ENCODE results near the gene PRM1. TPM values are rescaled to one million over a fixed set of nuclear protein-coding genes. Genes with fewer than 3 reads are reported as not detected.
A peak's percentile ranks its signal among the peaks of the same experiment; 100 is the strongest.

The PRM1 gene
- total and polyA plus RNA-seq, 2 of the 13 experiments (the other 11 are each of a cell fraction or from before 2014, with no cell fraction given), result not detected

DNA sequence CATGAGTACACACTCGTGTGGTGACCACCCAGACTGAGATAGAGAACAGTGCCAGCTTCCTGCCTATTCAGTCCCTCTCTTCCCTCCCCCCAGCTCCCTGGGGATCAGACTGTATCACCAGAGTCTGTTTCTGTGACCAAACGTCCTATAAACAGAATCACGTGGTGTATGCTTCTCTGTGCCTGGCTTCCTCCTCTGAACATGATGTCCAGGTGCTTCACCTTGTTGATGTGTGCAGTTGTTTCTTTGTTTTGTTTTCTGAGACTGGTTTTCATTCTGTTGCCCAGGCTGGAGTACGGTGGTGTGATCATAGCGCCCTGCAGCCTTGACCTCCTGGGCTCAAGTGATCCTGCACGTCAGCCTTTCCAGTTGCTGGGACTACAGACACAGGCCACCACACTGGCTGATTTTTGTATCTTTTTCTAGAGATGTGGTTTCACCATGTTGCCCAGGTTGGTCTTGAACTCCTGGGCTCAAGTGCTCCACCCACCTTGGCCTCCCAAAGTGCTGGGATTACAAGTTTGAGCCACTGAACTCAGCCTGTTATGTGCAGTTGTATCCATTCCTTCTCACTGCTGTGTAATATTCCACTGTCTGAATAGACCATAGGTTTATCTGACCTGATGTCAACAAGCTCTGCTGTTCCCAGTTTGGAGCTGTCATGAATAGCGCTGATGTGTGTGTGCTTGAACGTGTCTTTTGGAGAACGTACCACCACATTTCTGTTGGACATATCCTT is 28.9 kb upstream of the PRM1 start (continued):
- TF ChIP-seq, protein P1, sequence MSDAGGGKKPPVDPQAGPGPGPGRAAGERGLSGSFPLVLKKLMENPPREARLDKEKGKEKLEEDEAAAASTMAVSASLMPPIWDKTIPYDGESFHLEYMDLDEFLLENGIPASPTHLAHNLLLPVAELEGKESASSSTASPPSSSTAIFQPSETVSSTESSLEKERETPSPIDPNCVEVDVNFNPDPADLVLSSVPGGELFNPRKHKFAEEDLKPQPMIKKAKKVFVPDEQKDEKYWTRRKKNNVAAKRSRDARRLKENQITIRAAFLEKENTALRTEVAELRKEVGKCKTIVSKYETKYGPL (CRISPR knock-in tag; IDR thresholded peaks at IDR 0.05), result no peak
- TF ChIP-seq SYNCRIP (IDR thresholded peaks at IDR 0.05; ENCODE audit: insufficient read depth, low read depth, low read length), result no peak
- peak; percentile 76 for TF ChIP-seq PITX1 (CRISPR knock-in tag; IDR thresholded peaks at IDR 0.05)
- TF ChIP-seq, protein P2, sequence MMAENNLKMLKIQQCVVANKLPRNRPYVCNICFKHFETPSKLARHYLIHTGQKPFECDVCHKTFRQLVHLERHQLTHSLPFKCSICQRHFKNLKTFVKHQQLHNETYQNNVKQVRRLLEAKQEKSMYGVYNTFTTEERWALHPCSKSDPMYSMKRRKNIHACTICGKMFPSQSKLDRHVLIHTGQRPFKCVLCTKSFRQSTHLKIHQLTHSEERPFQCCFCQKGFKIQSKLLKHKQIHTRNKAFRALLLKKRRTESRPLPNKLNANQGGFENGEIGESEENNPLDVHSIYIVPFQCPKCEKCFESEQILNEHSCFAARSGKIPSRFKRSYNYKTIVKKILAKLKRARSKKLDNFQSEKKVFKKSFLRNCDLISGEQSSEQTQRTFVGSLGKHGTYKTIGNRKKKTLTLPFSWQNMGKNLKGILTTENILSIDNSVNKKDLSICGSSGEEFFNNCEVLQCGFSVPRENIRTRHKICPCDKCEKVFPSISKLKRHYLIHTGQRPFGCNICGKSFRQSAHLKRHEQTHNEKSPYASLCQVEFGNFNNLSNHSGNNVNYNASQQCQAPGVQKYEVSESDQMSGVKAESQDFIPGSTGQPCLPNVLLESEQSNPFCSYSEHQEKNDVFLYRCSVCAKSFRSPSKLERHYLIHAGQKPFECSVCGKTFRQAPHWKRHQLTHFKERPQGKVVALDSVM (CRISPR knock-in tag; IDR thresholded peaks at IDR 0.05), result peak; percentile 91
- TF ChIP-seq ZNF33B (CRISPR knock-in tag; IDR thresholded peaks at IDR 0.05), result peak; percentile 66; the same call in 1 of the 2 replicates
- TF ChIP-seq, protein P3, sequence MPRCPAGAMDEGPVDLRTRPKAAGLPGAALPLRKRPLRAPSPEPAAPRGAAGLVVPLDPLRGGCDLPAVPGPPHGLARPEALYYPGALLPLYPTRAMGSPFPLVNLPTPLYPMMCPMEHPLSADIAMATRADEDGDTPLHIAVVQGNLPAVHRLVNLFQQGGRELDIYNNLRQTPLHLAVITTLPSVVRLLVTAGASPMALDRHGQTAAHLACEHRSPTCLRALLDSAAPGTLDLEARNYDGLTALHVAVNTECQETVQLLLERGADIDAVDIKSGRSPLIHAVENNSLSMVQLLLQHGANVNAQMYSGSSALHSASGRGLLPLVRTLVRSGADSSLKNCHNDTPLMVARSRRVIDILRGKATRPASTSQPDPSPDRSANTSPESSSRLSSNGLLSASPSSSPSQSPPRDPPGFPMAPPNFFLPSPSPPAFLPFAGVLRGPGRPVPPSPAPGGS (CRISPR knock-in tag; IDR thresholded peaks at IDR 0.05), result peak; percentile 96
- 0 out of 2 replicates have a peak, but pooled peaks have one; percentile 3 for TF ChIP-seq MAFF (IDR thresholded peaks at IDR 0.05; ENCODE audit: low read depth, low read length)
- TF ChIP-seq MEF2D (CRISPR knock-in tag; IDR thresholded peaks at IDR 0.05), result peak; percentile 78; the same call in 1 of the 2 replicates
- no peak for TF ChIP-seq ATRX (CRISPR knock-in tag; IDR thresholded peaks at IDR 0.05; ENCODE audit: borderline replicate concordance)
- no peak for TF ChIP-seq ZNF782 (CRISPR knock-in tag; IDR thresholded peaks at IDR 0.05; ENCODE audit: borderline replicate concordance)
- TF ChIP-seq FOXM1 (CRISPR knock-in tag; IDR thresholded peaks at IDR 0.05), result no peak
- no peak for TF ChIP-seq ZNF615 (CRISPR knock-in tag; IDR thresholded peaks at IDR 0.05; ENCODE audit: borderline replicate concordance)
- TF ChIP-seq ZNF781 (CRISPR knock-in tag; IDR thresholded peaks at IDR 0.05; ENCODE audit: borderline replicate concordance, not compliant biosample characterization), result no peak
- TF ChIP-seq RCOR2 (CRISPR knock-in tag; IDR thresholded peaks at IDR 0.05), result peak; percentile 97
- peak; percentile 62 for TF ChIP-seq NR2C2 (CRISPR knock-in tag; IDR thresholded peaks at IDR 0.05; ENCODE audit: borderline replicate concordance)
- TF ChIP-seq SMARCC2 (IDR thresholded peaks at IDR 0.05), result no peak
- TF ChIP-seq NFYC (CRISPR knock-in tag; IDR thresholded peaks at IDR 0.05), result no peak; the same call in 1 of the 2 replicates
- no peak for TF ChIP-seq NFE2L2 (IDR thresholded peaks at IDR 0.05; ENCODE audit: low read length)
- TF ChIP-seq, protein P4, sequence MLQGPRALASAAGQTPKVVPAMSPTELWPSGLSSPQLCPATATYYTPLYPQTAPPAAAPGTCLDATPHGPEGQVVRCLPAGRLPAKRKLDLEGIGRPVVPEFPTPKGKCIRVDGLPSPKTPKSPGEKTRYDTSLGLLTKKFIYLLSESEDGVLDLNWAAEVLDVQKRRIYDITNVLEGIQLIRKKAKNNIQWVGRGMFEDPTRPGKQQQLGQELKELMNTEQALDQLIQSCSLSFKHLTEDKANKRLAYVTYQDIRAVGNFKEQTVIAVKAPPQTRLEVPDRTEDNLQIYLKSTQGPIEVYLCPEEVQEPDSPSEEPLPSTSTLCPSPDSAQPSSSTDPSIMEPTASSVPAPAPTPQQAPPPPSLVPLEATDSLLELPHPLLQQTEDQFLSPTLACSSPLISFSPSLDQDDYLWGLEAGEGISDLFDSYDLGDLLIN (CRISPR knock-in tag; IDR thresholded peaks at IDR 0.05; ENCODE audit: borderline replicate concordance), result no peak
- TF ChIP-seq ZFP37 (CRISPR knock-in tag; IDR thresholded peaks at IDR 0.05; ENCODE audit: borderline replicate concordance), result peak; percentile 91
- no peak for TF ChIP-seq ARHGAP35 (CRISPR knock-in tag; IDR thresholded peaks at IDR 0.05; ENCODE audit: borderline replicate concordance)
- no peak for TF ChIP-seq ZNF326 (CRISPR knock-in tag; IDR thresholded peaks at IDR 0.05; ENCODE audit: borderline replicate concordance)
- peak; percentile 83 for TF ChIP-seq ZNF121 (CRISPR knock-in tag; IDR thresholded peaks at IDR 0.05)
- no peak; the same call in 1 of the 2 replicates for TF ChIP-seq BORCS8-MEF2B (CRISPR knock-in tag; IDR thresholded peaks at IDR 0.05)
- TF ChIP-seq POLR2AphosphoS5 (IDR thresholded peaks at IDR 0.05; ENCODE audit: low read depth, low read length), result no peak; the same call in 1 of the 2 replicates
- peak; percentile 68; the same call in 1 of the 2 replicates for TF ChIP-seq NCOA1 (CRISPR knock-in tag; IDR thresholded peaks at IDR 0.05)
